Left ventricle myocardium inferior (tissue), 1 donor: ENCODE measurements around the gene PPM1D. TPM values are rescaled to one million over a fixed set of nuclear protein-coding genes. Genes with fewer than 3 reads are reported as not detected.
"Not testable (repeated sequence)": the region's sequence is repeated elsewhere in the genome, so short reads cannot be mapped to it uniquely, and the experiment has no call there.

Experiments
- DNase-seq: peaks from one replicate; pipeline ENCODE4 v3.0.0-alpha.2; 2020
- H3K27ac ChIP-seq: fragments of 200-600 bp; replicated peaks from 2 replicates; pipeline ENCODE4 v1.8.0; 2021
- H3K27me3 ChIP-seq: fragments of 200-600 bp; 2 replicates; pipeline ENCODE4 v1.8.0; 2021; ENCODE audit warnings: low read depth
- H3K36me3 ChIP-seq: fragments of 200-600 bp; 2 replicates; pipeline ENCODE4 v1.8.0; 2021
- H3K4me1 ChIP-seq: fragments of 200-600 bp; 2 replicates; pipeline ENCODE4 v1.8.0; 2021
- H3K4me3 ChIP-seq: fragments of 200-600 bp; 2 replicates; pipeline ENCODE4 v1.8.0; 2021; ENCODE audit warnings: mild to moderate bottlenecking, moderate library complexity
- H3K9me3 ChIP-seq: fragments of 200-600 bp; replicated peaks from 2 replicates; pipeline ENCODE4 v1.8.0; 2021
- intact Hi-C: fragments of 100-400 bp; cut with micrococcal nuclease; formaldehyde crosslinking; loops from one replicate; pipeline ENCODE4 v1.11.0; 2022
- total RNA-seq: library from RNA; stranded (reverse); fragmentation: NEBNext Ultra II Directional; extraction: Animal tissue kit (Norgen Biotek cat#: 25700); gene quantifications from one replicate; pipeline ENCODE4 v1.2.1, GENCODE V29; 2021
- TF ChIP-seq, protein P1 (sequence below): fragments of 200-600 bp; IDR thresholded peaks from 2 replicates; pipeline ENCODE4 v1.8.0; 2021; ENCODE audit warnings: antibody characterized with exemption, mild to moderate bottlenecking, borderline replicate concordance
- donor health status: DM: no; HTN: yes; CAD: no; lungs with severe emphysema.

The PPM1D gene
- total RNA-seq, 1 donor from 2014 or later, result 6.8 TPM

DNA sequence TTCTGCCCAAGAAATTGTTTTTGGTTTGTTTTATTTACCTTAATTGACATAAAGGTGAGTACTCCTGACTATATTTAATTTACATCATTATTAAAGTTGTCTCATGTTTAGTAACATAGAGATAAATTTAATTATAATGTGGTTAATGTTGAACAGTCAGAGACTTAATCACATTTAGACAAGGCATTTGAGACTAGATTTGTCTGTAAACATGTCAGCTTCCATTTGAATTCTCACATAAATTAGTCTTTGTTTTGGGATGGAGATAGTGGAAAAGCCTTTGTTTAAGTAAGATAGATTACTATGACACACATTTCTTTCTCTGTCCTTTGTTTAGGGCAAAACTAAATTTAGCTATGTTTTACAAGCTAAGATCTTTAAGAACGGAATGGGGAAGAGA lies 59.2 kb downstream of the PPM1D start:
- H3K36me3 ChIP-seq, result peaks cover 37% of the 10 kb centered on the region
- intact Hi-C loops, result no loop called here

DNA sequence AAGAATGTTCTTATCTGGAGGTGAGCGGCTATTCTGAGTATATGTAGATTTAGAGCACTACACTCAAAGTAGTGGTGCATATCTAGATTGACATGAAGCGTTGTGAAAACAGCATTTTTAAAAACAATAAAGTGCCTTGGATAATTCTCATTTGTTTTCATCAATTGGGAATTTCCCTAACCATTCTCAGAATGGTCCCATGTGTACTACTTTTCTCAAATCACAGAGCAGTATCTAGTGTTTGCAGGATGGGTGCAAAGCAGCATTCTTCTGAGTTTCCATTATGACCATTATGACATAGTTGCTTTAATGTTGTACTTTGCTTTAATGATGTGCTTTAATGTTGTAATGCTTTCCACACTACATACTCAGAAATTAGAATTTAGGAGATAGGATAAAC lies 61.5 kb downstream of the PPM1D start:
- H3K36me3 ChIP-seq, result peaks cover 53% of the 10 kb centered on the region
- TF ChIP-seq, protein P1, sequence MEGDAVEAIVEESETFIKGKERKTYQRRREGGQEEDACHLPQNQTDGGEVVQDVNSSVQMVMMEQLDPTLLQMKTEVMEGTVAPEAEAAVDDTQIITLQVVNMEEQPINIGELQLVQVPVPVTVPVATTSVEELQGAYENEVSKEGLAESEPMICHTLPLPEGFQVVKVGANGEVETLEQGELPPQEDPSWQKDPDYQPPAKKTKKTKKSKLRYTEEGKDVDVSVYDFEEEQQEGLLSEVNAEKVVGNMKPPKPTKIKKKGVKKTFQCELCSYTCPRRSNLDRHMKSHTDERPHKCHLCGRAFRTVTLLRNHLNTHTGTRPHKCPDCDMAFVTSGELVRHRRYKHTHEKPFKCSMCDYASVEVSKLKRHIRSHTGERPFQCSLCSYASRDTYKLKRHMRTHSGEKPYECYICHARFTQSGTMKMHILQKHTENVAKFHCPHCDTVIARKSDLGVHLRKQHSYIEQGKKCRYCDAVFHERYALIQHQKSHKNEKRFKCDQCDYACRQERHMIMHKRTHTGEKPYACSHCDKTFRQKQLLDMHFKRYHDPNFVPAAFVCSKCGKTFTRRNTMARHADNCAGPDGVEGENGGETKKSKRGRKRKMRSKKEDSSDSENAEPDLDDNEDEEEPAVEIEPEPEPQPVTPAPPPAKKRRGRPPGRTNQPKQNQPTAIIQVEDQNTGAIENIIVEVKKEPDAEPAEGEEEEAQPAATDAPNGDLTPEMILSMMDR, result no peak
- no peak for DNase-seq
- no peaks in the 10 kb centered on the region for H3K4me1 ChIP-seq
- intact Hi-C loops, result no loop called here
- no peak overlapping the region for H3K4me3 ChIP-seq
- H3K27ac ChIP-seq, result no peak overlapping the region
- no peaks in the 10 kb centered on the region for H3K9me3 ChIP-seq
- H3K27me3 ChIP-seq, result no peaks in the 10 kb centered on the region

More for the DNA sequence above, 59.2 kb downstream of the PPM1D start:
- no peak for DNase-seq
- no peaks in the 10 kb centered on the region for H3K4me1 ChIP-seq
- H3K4me3 ChIP-seq, result no peak overlapping the region
- no peaks in the 10 kb centered on the region for H3K27me3 ChIP-seq
- TF ChIP-seq, protein P1, result no peak
- no peak overlapping the region for H3K27ac ChIP-seq
- no peaks in the 10 kb centered on the region for H3K9me3 ChIP-seq

DNA sequence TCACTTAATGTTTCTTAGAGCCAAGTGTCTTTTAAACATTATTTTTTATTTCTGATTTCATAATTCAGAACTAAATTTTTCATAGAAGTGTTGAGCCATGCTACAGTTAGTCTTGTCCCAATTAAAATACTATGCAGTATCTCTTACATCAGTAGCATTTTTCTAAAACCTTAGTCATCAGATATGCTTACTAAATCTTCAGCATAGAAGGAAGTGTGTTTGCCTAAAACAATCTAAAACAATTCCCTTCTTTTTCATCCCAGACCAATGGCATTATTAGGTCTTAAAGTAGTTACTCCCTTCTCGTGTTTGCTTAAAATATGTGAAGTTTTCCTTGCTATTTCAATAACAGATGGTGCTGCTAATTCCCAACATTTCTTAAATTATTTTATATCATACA lies 64.0 kb downstream of the PPM1D start:
- TF ChIP-seq, protein P1, result no peak
- H3K36me3 ChIP-seq, result peaks cover 34% of the 10 kb centered on the region

DNA sequence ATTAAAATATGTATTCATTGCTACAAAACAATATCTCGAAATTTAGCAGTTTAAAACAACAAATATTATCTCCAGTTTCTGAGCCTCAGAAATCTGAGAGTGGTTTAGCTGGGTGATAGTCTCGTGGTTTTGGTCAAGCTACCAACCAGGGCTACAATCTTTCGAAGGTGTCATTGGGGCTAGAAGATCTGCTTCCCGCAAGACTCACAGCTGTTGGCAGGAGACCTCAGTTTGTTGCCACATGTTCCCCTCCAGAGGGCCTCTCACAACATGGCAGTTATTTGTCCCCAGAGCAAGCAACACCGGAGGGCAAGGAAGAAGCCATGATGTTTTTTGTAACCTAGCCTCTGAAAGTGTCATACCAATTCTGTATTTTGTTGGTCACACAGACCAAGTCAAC lies 65.6 kb downstream of the PPM1D start:
- Histone ChIP-seq H3K36me3 (peaks cover 34% of the 10 kb centered on the region), H3K27ac (no peak overlapping the region), H3K4me3 (no peak overlapping the region), H3K9me3 (no peaks in the 10 kb centered on the region), H3K4me1 (no peaks in the 10 kb centered on the region), H3K27me3 (no peaks in the 10 kb centered on the region)
- DNase-seq, result no peak
- TF ChIP-seq, protein P1, result no peak
- intact Hi-C loops, result no loop called here

More for the DNA sequence above, 64.0 kb downstream of the PPM1D start:
- Histone ChIP-seq H3K27me3 (no peaks in the 10 kb centered on the region), H3K27ac (no peak overlapping the region), H3K4me3 (no peak overlapping the region), H3K9me3 (no peaks in the 10 kb centered on the region), H3K4me1 (no peaks in the 10 kb centered on the region)
- intact Hi-C loops, result no loop called here
- DNase-seq, result no peak

DNA sequence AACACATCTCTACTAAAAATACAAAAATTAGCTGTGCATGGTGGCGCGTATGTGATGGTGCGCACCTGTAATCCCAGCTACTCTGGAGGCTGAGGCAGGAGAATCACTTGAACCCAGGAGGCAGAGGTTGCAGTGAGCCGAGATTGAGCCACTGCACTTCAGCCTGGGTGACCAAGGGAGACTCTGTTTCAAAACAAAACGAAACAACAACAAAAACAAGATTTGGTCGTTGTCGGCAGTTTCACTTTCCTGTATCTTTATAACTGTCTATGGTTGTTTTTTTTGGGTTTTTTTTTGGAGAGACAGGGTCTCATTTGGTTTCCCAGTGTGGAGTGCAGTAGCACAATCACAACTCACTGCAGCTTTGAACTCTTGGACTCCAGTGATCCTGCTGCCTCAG lies 68.7 kb downstream of the PPM1D start:
- DNase-seq, H3K4me1 ChIP-seq, intact Hi-C loops, H3K27ac ChIP-seq, H3K9me3 ChIP-seq, H3K27me3 ChIP-seq, H3K4me3 ChIP-seq: not testable (repeated sequence)
- H3K36me3 ChIP-seq, result peaks cover 25% of the 10 kb centered on the region

DNA sequence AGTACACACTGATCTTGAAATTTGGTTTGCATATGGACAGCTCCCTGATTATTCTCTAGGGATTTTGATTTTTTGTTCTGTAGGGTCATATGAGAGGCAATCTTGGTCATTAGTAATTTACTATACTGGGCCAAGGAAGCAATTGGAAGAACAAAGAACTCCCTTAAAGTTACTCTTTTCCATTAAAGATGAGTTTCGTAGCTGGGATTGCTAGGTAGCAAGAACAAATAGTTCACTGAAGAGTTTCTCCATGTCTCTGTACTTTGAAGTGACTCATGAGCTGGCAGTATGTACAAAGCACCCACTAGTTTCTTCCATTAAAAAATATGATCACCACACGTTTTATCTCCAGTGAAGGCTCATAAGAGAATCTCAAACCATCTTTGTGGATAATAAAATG lies 71.5 kb downstream of the PPM1D start:
- no peak overlapping the region for H3K4me3 ChIP-seq
- no peaks in the 10 kb centered on the region for H3K27me3 ChIP-seq
- peaks cover 3% of the 10 kb centered on the region for H3K36me3 ChIP-seq
- H3K4me1 ChIP-seq, result peaks cover under 1% of the 10 kb centered on the region
- no peaks in the 10 kb centered on the region for H3K9me3 ChIP-seq
- no peak overlapping the region for H3K27ac ChIP-seq
- DNase-seq, result no peak
- TF ChIP-seq, protein P1, result no peak
- intact Hi-C loops, result no loop called here

DNA sequence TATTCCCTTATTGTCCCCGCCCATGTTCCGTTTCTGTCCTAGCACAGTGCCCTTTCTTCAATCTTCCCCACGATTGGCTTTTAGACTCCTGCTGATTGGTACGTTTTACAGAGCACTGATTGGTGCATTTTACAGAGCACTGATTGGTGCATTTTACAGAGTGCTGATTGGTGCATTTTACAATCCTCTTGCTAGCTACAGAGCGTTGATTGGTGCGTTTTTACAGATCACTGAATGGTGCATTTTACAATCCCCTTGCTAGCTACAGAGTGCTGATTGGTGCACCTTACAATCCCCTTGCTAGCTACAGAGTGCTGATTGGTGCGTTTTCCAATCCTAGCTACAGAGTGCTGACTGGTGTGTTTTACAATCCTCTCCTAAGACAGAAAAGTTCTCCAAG lies 74.6 kb downstream of the PPM1D start:
- H3K27me3 ChIP-seq, H3K9me3 ChIP-seq, H3K36me3 ChIP-seq, intact Hi-C loops, H3K27ac ChIP-seq, H3K4me3 ChIP-seq, DNase-seq: not testable (repeated sequence)
- peaks cover 19% of the 10 kb centered on the region for H3K4me1 ChIP-seq
